ENCODE results near the gene C3orf80.

C3orf80 gene

GRCh38 chr3:160224811-160225175 is 429 bp upstream of the C3orf80 start:
- no peak overlapping the region for H3K27ac ChIP-seq (ENCODE audit: low read length)
- no peaks in the 10 kb centered on the region; the same call in 1 of the 2 replicates for H3F3A ChIP-seq (ENCODE audit: insufficient read depth, low read length)
- no peaks in the 10 kb centered on the region for H3K9me3 ChIP-seq (replicated peaks; ENCODE audit: insufficient read depth, low read length)
- peak overlapping the region; percentile 59 for H3K4me3 ChIP-seq (ENCODE audit: low read length)
- peak overlapping the region; percentile 45 for H2AFZ ChIP-seq (ENCODE audit: low read length)
- no peak for TF ChIP-seq EZH2phosphoT487 (IDR thresholded peaks at IDR 0.05; ENCODE audit: low read length)
- TF ChIP-seq, protein P1, sequence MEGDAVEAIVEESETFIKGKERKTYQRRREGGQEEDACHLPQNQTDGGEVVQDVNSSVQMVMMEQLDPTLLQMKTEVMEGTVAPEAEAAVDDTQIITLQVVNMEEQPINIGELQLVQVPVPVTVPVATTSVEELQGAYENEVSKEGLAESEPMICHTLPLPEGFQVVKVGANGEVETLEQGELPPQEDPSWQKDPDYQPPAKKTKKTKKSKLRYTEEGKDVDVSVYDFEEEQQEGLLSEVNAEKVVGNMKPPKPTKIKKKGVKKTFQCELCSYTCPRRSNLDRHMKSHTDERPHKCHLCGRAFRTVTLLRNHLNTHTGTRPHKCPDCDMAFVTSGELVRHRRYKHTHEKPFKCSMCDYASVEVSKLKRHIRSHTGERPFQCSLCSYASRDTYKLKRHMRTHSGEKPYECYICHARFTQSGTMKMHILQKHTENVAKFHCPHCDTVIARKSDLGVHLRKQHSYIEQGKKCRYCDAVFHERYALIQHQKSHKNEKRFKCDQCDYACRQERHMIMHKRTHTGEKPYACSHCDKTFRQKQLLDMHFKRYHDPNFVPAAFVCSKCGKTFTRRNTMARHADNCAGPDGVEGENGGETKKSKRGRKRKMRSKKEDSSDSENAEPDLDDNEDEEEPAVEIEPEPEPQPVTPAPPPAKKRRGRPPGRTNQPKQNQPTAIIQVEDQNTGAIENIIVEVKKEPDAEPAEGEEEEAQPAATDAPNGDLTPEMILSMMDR (IDR thresholded peaks at IDR 0.05; ENCODE audit: low read length): no peak
- no peak for TF ChIP-seq EZH2 (optimal IDR thresholded peaks at IDR 0.05; ENCODE audit: low read depth, low read length)
- no peaks in the 10 kb centered on the region for H3K9me2 ChIP-seq (replicated peaks; ENCODE audit: insufficient read depth, low read length)
- H3K4me1 ChIP-seq (ENCODE audit: low read length): peaks cover 4% of the 10 kb centered on the region; the same call in 1 of the 2 replicates
- no peaks in the 10 kb centered on the region for H3K36me3 ChIP-seq (replicated peaks; ENCODE audit: insufficient read depth, low read length)
- H3K9ac ChIP-seq (ENCODE audit: low read length): no peak overlapping the region; the same call in 1 of the 2 replicates
- no peaks in the 10 kb centered on the region for H4K20me1 ChIP-seq (ENCODE audit: insufficient read depth, low read length)
- H3K79me2 ChIP-seq (ENCODE audit: low read length): no peaks in the 10 kb centered on the region
- DNase-seq: no peak
- H3K4me2 ChIP-seq (ENCODE audit: low read depth, low read length): peak overlapping the region; percentile 81
- 0 out of 2 replicates have a peak, but pooled peaks cover 4% of the 10 kb centered on the region for H3K27me3 ChIP-seq (replicated peaks; ENCODE audit: insufficient read depth, low read length)

DNA sequence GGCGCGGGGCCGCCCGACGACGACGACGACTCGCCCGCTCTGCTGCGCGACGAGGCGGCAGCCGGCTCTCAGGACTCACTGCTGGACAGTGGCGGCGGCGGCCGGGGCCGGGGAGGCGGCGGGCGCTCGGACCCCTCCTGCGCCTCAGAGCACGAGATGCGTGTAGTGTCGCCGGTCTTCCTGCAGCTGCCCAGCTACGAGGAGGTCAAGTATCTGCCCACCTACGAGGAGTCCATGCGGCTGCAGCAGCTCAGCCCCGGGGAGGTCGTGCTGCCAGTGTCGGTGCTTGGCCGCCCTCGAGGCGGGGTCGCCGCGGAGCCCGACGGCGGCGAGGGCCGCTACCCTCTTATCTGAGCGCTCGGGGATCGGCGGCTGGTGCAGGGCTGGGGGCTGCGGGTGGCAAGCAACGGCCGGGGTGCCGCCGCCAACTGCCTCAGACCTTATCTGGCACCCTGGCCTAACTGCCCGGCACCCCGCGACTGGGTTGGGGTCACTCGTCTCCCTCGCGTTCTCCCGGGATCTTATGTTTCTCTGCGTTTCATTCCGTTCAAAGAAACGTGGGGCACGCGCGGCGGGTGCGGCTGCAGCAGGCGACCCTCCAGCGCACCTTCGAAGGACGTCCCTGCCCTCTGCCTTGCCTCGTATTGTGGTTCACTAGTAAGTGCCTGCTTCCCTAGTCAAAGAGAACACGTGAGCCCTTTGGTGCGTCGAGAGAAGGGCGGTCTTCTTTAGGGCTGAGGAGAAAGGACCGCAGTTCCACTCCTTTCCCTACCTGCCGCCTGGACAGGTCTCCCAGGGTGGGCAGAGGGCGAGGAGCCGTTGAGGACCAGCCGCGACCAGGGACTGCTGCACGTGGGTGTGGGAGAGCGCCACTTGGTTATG is 1.0 kb downstream of the C3orf80 start:
- Histone ChIP-seq H2AFZ (ENCODE audit: low read length) (peak overlapping the region; percentile 54), H3F3A (ENCODE audit: insufficient read depth, low read length) (no peaks in the 10 kb centered on the region; the same call in 1 of the 2 replicates), H3K9me3 (replicated peaks; ENCODE audit: insufficient read depth, low read length) (no peaks in the 10 kb centered on the region), H3K4me1 (ENCODE audit: low read length) (peaks cover 4% of the 10 kb centered on the region; the same call in 1 of the 2 replicates), H3K9ac (ENCODE audit: low read length) (no peak overlapping the region), H4K20me1 (ENCODE audit: insufficient read depth, low read length) (no peaks in the 10 kb centered on the region), H3K4me2 (ENCODE audit: low read depth, low read length) (peak overlapping the region; percentile 81), H3K4me3 (ENCODE audit: low read length) (peak overlapping the region; percentile 59), H3K27me3 (replicated peaks; ENCODE audit: insufficient read depth, low read length) (0 out of 2 replicates have a peak, but pooled peaks cover 4% of the 10 kb centered on the region), H3K36me3 (replicated peaks; ENCODE audit: insufficient read depth, low read length) (no peaks in the 10 kb centered on the region), H3K9me2 (replicated peaks; ENCODE audit: insufficient read depth, low read length) (no peaks in the 10 kb centered on the region), H3K27ac (ENCODE audit: low read length) (no peak overlapping the region), H3K79me2 (ENCODE audit: low read length) (no peaks in the 10 kb centered on the region)
- DNase-seq: no peak
- TF ChIP-seq EZH2phosphoT487 (IDR thresholded peaks at IDR 0.05; ENCODE audit: low read length): no peak
- TF ChIP-seq EZH2 (optimal IDR thresholded peaks at IDR 0.05; ENCODE audit: low read depth, low read length): no peak
- TF ChIP-seq, protein P1 (IDR thresholded peaks at IDR 0.05; ENCODE audit: low read length): no peak

GRCh38 chr3:160227419-160227818 is 2.2 kb downstream of the C3orf80 start:
- Histone ChIP-seq H3K9me3 (replicated peaks; ENCODE audit: insufficient read depth, low read length) (no peaks in the 10 kb centered on the region), H3K9me2 (replicated peaks; ENCODE audit: insufficient read depth, low read length) (no peaks in the 10 kb centered on the region), H4K20me1 (ENCODE audit: insufficient read depth, low read length) (no peaks in the 10 kb centered on the region), H3K36me3 (replicated peaks; ENCODE audit: insufficient read depth, low read length) (no peaks in the 10 kb centered on the region), H3K27me3 (replicated peaks; ENCODE audit: insufficient read depth, low read length) (0 out of 2 replicates have a peak, but pooled peaks cover 4% of the 10 kb centered on the region), H3K4me1 (ENCODE audit: low read length) (peaks cover 4% of the 10 kb centered on the region; the same call in 1 of the 2 replicates), H2AFZ (ENCODE audit: low read length) (no peak overlapping the region), H3K9ac (ENCODE audit: low read length) (no peak overlapping the region), H3K79me2 (ENCODE audit: low read length) (no peaks in the 10 kb centered on the region), H3F3A (ENCODE audit: insufficient read depth, low read length) (no peaks in the 10 kb centered on the region; the same call in 1 of the 2 replicates), H3K4me2 (ENCODE audit: low read depth, low read length) (no peak overlapping the region), H3K4me3 (ENCODE audit: low read length) (no peak overlapping the region), H3K27ac (ENCODE audit: low read length) (no peak overlapping the region)
- no peak for DNase-seq
- TF ChIP-seq, protein P1 (IDR thresholded peaks at IDR 0.05; ENCODE audit: low read length): no peak
- no peak for TF ChIP-seq EZH2phosphoT487 (IDR thresholded peaks at IDR 0.05; ENCODE audit: low read length)
- TF ChIP-seq EZH2 (optimal IDR thresholded peaks at IDR 0.05; ENCODE audit: low read depth, low read length): no peak

Data from MM.1S (cell line).